Measurements from ENCODE around the gene NKX1-2.

- TF ChIP-seq CTCF (IDR thresholded peaks at IDR 0.05): no peak
- TF ChIP-seq ZFX (IDR thresholded peaks at IDR 0.05; ENCODE audit: borderline replicate concordance): no peak
Observed at GRCh38 chr10:124484031-124484430, 34.2 kb upstream of the NKX1-2 start.
